ENCODE data around the gene KIAA0319L. TPM values are rescaled to one million over a fixed set of nuclear protein-coding genes. Genes with fewer than 3 reads are reported as not detected.

KIAA0319L gene
- total RNA-seq, 1 donor from 2014 or later: 64.4 TPM

DNA sequence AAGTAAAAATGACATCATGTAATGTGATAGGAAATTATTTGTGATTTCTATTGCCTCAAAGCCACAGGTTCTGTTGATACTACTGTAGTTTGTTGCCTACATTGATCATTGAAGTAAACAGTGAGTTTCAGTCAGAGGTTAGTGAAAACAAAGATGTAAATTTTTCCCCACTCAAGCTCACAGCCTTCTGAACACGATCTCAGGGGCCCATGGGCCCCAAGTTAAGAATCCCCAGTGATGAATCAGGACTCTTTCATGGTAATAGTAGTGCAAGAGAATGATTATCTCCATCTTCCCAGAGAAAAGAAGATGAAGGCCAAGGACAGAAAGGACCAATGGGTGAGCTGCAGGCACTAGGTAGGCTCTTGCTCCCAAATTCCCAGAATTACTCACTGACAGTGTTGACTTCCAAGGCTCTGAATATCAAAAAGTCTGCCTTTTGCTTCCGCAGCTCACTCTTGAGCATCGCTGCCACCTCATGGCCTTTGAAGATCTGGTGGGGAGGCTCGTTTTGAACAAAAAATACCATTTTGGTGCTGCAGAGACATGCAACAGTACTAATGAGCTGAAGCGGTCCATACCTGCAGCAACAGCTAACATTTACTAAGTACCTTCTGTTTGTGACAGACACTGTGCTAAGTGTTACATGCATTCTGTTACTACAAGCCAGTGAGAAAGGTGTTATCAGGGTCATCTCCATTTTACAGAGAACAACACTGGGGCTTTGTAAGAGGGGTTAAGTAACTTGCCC lies 113.3 kb downstream of the KIAA0319L start:
- DNase-seq: no peak

DNA sequence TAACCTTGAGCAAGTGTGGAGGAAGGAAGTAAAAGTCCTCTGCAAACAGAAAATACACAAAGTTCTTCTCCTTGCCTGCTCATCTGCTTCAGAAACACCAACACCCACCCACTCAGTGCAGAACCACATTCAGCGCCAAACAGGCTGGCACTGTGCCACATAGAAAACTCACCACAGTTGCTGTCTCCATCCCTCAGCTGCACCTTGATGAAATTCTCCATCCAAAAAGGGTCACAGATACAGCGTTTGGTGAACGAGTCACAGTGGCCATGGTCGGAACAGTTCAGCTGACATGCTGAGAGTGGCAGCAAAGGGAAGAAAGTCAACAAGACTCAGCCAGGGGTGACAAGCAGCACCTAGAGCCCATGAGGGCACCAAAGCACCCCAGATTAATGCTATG lies 114.5 kb downstream of the KIAA0319L start:
- DNase-seq: no peak

DNA sequence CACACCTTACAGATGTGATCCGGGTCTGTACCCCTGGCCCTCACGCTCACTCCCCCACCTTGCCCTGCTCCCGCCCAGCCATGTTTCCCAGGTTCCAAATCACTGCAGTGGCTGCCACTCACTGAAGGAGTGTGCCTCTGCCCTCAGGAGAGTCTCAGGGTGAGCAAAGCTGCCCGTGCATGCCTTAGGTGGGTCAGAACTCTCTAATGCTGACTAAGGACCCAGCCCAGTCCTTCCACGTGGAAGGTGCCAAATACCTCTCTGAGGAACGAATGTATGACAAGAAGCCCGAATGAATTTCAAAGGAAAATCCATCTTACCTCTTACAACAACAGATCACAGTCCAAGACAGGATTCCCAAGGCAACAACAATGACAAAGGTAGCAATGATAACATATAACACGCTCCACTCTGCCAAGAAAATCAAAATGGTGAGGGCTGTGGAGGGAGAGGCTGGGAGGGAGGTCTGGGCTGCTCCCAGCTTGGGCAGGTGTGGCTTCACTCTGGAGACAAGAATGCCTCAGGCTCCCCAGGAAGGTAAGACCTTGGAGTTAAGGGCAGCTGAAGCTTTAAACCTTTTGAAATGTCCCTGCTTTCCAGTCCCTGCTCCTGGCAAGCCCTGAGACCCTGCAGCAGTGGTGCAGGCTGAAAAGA lies 115.2 kb downstream of the KIAA0319L start:
- DNase-seq: no peak

DNA sequence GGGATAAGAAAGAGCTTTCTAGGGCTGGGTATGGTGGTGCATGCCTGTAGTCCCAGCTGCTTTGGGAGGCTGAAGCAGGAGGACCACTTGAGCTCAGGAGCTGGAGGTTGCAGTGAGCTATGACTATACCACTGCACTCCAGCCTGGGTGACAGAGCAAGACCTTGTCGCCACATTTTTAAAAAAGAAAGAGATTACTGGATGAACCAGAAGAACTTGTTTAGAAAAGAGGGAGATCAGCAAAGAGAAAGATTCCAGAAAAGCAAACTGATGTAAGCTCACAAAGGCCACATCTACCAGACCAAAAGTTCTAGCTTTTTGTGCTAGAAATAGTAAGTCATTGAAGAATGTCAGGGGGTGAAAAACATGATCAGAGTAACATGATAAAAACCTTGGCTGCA lies 117.6 kb downstream of the KIAA0319L start:
- DNase-seq: no peak

DNA sequence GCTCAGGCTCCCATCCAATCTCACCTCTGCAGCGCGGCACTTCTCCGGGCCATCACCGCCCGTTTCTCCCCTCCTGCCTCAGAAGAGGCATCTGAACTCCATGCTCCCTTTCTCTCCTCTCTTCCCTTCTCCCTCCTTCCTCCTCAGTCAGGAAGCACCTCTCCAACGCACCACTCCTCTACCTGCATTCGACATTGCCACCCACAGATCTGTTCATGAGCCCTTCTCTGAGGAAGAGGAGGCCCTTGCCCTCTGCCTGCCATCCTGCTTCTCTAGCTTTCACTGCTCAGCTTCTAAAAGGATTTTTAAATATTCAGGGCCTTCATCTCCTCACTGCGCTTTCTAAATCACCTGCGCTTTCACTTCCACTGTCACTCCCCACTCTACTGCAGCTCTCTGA lies 120.0 kb downstream of the KIAA0319L start:
- DNase-seq: no peak

DNA sequence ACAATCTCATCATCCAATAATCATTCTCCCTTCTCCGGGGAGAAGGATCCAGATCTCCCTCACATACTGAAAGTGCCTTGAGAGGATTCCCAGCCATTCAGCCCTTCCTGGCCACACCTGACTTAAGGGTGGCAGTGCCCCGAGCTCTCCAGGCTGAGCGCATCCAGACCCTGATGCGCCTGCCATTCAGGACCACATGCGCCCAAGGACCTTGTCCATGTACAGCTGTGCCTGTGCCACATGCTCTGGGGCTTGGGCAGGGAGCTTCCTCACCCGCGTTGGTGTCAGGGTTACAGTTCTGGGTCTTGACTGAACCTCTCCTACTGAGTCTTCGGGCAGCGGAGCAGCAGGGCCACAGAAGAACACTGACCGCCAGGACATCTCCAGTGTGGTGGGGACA lies 121.1 kb downstream of the KIAA0319L start:
- DNase-seq: no peak

DNA sequence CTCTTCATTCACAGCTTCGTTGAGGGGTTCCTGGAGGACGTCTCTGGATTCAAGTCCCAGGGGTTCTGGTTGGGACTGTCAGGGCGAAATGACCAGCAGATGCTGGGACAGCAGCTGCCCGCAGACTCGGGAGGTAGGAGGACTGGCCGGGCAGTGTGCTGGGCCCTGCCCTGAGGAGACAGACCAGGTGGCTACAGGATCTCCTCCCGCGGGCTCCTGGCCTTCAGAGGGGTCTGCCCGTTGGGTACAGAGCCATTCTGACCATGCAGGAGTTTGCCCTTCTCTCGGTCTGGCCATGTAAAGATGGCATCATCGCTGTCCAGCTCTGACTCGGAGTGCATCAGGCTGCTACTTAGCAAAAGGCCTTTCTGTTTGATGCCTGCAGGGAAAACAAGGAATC lies 122.5 kb downstream of the KIAA0319L start:
- DNase-seq: no peak

DNA sequence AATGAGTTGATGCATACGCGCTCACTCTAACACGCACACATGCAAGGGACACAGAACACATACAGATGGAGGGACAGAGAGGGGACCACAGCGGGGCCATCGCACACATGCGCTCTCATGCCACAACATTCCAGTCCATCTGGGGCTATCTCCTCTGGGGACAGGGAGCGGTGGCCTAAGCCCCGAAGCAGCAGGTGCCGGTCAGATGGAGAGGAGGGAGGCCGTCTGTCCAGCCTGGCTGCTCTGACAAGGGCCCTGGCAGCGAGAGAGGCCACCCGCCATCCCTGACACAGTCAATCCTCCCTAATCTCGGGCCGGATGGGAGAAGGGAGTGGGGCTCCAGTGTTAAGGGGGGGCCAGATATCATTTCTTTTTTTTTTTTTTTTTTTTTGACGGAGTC lies 123.5 kb downstream of the KIAA0319L start:
- DNase-seq: no peak

DNA sequence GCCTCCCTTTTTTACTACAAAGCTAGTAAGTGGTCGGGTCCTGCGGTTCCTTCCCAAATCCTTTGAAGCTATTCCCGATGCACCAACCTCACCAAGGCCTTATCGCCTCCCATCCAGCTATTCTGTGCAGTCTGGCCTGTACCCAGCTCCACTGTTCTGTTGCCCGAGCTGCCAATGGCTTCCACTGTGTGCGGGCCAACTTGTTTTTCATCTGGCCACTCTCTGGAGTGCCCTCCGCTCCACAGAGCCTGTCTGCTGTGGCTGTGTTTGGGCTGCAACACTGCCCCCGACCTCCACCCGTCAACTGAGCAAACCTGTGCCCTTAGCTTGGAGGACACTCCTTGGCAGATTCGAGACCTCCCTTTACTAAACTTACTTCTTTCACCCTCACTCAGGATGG lies 125.0 kb downstream of the KIAA0319L start:
- DNase-seq: no peak

DNA sequence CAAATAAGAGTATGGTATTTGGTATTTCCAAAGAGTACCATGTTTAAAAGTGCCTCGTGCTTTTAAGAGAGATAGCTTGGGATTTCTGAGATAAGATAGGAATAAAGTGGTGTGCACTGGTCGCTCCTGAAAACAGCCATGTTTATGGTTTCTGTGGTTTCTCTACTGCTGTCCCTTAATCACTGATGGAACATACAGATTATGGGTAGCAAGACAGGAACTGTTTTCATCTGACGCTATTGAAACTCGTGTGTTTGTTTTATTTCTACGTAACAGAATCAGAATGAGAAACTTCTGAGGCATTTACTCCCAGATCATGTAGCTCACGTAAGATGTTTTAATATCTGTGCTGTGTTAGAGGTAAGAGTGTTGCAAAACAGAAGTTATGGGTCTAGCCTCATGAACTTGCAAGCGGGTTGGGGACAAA lies 126.0 kb downstream of the KIAA0319L start:
- no peak for DNase-seq

DNA sequence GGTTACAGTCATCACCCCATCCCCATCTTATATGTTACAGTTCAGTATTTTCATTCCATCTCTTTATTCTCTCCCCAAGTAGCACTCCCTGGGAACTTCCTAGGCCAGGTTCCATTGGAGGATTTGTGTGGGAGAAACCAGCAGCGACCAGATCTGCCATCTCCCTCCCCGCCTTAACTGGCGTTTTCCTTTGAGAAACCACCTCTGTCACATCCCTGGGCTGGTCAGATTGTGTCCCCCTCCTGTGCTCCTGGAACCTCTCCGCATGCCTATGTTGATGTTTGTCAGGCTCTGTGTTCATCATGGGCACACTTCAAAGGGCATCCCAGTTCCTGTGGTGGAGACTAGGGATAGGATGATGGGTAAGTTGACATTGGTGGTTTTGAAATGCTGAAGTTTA lies 126.4 kb downstream of the KIAA0319L start:
- DNase-seq: no peak

DNA sequence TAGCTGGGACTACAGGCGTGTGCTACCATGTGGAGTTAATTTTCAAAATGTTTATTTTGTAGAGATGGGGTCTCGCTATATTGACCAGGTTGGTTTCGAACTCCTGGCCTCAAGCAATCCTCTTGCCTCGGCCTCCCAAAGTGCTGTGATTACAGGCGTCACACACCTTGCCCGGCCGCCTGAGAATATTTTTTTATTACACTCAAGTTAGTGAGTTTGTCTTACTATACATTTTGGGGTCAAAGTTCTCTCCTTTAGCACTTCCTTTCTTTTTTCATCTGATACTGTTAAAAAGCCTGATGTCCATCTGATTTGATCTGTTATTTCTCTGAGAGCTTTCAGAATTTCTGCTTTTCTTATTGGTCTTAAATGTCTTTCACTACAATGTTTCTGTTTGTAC lies 128.8 kb downstream of the KIAA0319L start:
- no peak for DNase-seq

DNA sequence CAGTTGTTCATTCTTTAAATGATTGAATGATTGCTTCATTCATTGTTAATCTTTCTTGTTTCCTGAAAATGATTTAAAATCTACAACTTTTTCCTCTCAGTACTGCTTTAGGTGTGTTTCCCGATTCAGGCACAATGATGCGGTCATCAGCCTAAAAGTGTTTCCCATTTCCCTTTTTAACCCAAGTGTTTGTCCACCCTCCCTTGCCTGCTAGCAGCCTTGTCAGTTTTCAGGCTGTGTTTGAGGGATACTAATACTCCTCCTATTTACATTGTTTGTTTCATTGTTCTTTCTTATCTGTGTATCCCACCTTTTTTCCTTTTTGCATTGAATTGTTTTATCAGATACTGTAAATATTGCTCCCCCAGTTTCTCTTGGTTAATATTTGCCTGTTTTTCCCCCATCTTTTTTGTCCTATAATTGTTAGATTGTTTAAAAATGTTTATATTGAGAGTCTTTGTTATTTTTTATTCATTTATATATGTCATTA lies 131.1 kb downstream of the KIAA0319L start:
- no peak for DNase-seq

DNA sequence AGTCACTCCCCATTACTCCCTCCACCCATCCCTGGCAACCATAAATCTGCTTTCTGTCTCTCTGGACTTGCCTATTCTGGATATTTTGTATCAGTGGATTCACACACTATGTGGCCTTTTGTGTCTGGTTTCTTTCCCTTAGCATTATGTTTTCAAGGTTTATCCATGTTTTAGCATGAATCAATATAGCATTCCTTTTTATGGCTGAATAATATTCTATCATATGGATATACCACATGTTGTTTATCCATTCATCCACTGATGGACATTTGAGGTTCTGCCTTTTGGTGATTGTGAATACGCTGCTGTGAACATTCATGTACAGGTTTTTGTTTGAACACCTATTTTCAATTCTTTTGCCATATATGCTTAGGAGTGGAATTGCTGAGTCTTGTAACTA lies 148.3 kb downstream of the KIAA0319L start:
- DNase-seq: no peak

DNA sequence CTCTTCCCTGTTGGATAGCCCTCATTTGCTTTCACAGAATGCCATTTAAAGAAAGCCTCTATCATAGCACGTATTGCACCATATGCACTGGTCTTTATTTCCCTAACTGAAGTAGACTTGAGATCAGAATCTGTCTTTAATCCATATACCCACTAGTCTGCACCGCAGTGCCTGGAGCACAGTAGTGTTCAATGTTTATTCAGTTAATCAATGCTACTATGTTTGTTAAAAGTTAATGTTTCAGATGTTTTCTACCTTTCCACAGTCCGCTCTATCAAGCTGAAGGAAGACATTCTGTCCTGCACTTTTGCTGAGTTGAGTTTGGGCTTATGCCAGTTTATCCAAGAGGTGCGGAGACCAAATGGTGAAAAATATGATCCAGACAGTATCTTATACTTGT lies 149.5 kb downstream of the KIAA0319L start:
- no peak for DNase-seq

DNA sequence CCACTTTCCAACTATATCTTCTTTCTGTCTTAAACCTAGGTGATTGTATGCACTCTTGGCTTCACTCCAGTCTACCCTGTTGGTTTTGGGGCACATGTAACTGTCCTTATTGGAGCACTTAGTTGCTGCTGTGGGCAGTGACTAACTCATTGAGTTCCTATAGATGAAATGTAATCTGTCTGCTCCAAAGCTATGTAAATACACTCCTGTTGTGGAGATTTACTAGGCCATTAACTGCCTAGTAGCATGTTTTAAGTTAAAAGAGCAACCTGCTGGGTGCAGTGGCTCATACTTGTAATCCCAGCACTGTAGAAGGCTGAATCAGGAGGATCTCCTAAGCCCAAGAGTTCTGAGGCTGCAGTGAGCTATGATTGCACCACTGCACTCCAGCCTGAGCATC lies 151.1 kb downstream of the KIAA0319L start:
- DNase-seq: no peak

DNA sequence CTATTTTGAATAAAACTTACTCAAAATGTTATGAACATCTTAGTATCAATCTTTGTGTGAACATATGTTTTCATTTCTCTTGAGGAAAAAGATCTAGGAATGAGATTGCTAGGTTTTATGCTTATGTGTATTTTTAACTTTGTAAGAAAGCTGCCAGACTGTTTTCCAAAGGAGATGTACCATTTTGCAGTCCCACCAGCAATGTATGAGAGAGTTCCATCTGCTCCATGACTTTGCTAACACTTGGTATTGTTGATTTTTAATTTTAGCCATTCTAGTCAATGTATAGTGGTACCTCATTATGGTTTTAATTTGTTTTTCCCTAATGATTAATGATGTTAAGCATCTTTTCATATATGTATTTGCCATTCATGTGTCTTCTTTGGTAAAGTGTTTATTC lies 156.2 kb downstream of the KIAA0319L start:
- DNase-seq: no peak

DNA sequence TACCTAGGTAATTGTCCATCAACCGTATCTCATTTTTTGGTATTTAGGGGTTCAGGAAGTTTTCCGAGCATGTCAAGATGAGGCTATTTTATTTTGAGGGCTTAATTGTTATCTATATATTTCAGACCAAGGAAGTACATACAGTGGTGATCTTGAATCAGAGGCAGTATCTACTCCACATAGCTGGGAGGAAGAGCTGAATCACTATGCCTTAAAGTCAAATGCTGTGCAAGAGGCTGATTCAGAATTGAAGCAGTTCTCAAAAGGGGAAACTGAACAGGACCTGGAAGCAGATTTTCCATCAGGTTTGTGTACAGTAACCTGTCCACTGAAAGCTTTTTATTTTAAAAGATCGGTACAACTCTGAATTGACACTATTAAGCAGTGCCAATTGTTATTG lies 158.5 kb downstream of the KIAA0319L start:
- DNase-seq: no peak

DNA sequence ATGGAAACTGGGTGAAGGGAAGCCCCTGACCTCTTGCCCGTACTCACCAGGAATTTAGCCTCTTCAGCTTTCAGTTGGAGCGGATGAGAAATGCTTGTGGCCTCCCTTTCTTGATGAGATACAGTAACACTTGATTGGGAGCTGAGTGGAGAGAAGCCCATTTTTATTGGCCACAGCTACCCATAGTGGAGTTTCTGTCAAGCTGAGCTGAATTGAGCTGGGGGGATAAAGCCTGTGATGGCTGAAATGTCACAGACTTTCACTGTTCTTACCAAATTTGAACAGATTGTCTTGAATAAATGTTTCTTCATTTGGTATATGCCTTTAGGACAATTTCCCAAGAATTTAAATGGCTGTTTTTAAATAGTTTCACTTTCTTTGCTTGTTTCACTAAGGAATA lies 162.8 kb downstream of the KIAA0319L start:
- DNase-seq: no peak

DNA sequence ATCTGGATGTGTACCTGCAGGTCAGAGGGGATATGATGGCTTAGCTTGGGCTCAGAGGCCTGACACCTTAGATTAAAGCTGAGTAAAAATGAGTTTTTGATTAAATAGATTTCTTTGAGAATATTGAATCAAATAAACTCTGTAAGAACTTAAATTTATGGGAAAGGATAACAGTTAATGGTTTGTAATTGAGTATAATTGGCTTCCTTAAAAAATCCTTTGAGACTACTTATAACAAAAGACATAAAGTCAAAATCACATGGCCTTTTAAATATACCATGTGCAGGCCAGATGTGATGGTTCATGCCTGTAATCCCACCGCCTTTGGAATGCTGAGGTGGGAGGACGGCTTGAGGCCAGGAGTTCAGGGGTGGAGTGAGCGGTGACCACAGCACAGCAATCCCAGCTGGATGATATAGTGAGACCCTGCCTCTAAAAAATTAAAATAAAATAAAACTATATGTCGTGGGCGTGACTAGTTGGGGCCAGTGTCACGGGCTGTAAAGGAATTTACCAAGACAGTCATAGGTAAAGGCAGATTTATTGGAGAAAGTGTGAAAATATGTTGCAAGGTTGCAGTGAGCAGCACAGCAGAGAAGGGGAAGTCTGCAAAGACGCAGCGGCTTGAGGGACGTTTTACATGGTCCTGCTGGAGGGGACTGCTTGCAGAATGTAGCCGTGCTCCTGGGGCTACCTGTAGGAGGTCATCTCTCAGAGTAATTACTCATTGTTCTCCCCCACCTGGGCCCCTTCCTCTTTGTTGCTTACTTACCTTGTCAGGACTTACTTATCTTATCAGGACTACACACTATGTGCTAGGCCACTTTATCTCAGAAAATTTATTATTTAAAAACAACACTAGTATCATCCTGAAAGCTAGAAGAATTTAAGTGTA lies 166.4 kb downstream of the KIAA0319L start:
- no peak for DNase-seq

DNA sequence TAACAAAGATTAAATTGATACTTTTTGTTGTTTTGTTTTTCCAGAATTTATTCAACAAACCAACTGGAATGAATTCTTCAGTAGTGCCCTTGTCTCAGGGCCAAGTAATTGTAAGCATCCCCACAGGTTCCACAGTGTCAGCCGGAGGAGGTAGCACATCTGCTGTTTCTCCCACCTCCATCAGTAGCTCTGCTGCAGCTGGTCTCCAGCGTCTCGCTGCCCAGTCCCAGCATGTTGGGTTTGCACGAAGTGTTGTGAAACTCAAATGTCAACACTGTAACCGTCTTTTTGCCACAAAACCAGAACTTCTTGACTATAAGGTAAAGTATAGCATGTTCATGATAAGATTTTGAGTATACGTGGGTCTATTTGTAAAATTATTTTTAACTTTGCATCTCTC lies 170.2 kb downstream of the KIAA0319L start:
- DNase-seq: no peak

DNA sequence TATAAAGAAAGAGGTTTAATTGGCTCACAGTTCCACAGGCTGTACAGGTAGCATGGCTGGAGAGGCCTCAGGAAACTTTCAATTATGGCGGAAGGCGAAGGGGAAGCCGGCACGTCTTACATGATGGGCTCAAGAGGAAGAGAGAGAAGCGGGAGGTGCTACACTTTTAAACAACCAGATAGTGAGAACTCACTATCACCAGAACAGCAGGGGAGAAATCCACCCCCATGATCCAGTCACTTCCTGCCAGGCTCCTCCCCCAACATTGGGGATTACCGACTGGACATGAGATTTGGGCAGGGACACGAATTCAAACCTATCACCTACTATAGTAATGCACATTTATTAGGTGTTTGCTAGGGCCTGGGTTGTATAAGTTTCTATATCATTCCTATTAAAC lies 170.9 kb downstream of the KIAA0319L start:
- DNase-seq: no peak

Data from tongue (tissue), 2 donors.